Midbrain (tissue), 1 donor: Measurements from ENCODE around the gene PAK4.
"Not testable (repeated sequence)": the region's sequence is repeated elsewhere in the genome, so short reads cannot be mapped to it uniquely, and the experiment has no call there.

Experiments used
- DNase-seq: peaks from one replicate; lab custom pipeline; 2025; lab: John Stamatoyannopoulos, UW

The PAK4 gene

DNA sequence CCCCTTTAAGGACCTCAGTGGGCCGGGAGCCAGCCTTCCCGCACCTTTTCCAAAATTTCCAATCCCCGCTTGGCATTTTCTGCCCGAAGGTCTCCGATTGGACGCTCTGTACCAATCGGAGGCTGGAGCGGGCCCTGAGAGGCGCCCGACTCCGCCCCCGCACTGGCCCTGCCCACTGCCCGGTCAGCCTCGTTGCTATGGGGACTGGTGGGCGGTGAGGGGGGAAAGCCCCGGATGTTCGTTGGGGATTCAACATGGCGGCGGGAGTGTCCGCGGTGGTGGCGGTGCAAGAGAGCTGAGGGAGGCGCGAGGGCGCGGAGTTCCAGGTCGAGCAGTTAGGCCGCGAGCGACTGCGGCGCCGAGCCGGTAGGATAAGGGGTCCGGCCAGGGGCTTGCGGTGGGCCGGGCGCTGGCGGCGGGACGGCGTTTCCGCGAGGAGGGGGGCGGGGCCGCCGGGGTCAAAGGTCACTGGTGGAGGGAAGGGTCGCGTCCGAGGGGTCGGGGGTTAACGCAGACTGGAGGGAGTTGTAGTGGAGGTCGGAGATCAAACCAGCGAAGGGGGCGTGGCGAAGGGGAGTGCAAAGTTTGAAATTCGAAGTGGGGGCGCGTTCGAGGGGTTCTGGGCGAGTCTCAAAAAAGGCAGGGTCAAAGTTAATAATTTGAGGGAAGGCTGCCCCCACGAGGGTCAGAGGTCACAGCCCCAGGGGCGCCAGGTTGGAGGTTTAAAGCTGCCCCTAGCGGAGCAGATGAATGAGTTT, at the start of gene PAK4:
Gene PAK4, plus strand, starts transcription at position 233 of the 758 bp plus-strand sequence. CDS start 43,768 bp downstream, outside the sequence.
- DNase-seq = peak; percentile 98

DNA sequence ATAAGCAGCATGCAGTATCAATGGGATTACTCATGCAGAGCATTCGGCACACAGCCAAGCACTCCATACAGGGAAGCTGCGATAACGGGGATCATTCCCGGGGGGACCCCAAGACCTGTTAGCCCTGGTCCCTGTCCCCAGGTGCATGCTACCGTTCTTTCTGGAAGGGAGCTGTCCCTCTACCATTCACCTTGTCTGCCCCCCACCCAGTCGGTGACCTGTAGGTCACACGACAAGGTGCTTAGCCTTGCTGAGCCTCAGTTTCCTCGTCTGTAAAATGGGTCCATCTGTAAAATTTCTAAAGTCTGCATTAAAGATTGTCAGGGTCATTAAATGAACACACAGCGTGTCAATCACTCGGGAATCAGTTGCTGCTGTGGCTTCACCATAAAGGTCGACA, 48.3 kb upstream of the PAK4 start:
- no peak for DNase-seq

DNA sequence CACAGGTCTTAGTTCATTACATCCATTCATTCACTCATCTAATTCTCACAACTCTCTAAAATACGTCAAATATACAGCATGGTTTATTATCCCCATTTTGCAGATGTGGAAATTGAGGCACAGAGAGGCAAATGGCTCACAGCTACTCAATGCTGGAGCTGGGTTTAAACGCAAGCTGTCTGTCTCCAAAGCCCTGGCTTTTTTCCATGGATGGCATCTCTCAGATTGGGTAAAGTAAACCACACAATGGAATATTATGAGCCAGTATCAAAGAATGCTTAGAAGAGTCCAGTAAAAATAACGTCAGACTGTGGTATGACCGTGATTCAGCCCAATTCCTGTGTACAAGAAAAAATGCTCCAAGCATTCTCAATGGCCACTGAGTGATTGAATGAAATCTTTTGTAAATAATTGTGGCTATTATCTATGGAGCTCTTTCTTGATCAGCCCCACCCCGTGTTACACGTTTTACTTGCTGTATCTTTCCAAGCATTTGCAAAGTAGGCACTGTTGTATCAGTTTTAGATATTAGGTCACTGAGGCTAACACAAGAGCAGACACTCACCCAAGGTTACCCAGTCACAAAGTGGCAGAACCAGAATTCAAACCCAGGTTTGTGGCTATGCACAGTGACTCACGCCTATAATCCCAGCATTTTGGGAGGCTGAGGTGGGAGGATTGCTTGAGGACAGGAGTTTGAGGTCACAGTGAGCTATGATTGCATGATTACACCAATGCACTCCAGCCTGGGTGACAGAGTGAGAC, 47.0 kb upstream of the PAK4 start:
- peak; percentile 87 for DNase-seq

DNA sequence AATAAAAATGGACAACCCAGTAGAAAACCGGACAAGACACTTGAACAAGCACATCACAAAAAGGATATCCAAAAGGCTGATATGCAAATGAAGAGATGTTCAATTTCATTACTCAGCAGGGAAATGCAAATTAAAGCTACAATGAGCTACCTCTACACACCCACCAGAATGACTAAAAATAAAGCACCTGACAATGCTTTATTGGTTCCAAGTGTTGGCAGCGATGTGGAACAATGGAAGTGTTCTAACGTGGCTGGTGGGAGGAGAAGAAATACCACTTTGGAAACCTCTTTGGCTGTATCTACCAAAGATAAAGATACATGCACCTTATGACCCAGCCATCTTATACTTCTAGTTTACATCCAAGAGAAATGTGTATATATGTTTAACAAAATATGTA, 45.2 kb upstream of the PAK4 start:
- DNase-seq = no peak

DNA sequence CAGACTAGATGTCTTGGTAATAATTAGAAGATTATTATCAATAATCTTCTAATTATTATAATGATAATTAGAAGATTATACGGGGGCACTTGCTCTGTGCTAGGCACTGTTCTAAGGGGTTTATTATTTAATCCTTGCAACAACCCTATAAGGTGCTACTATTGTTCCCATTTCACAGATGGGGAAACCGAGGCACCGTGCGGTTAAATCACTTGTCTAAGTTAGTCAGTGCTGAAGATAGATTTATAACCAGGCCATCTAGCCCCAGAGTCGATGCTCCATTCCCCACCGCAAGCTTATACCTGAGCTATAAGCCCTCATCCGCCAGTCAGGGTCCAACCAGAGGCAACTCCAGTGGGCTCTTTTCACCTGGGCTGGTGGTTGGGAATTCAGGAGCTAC, 43.4 kb upstream of the PAK4 start:
- DNase-seq = no peak

DNA sequence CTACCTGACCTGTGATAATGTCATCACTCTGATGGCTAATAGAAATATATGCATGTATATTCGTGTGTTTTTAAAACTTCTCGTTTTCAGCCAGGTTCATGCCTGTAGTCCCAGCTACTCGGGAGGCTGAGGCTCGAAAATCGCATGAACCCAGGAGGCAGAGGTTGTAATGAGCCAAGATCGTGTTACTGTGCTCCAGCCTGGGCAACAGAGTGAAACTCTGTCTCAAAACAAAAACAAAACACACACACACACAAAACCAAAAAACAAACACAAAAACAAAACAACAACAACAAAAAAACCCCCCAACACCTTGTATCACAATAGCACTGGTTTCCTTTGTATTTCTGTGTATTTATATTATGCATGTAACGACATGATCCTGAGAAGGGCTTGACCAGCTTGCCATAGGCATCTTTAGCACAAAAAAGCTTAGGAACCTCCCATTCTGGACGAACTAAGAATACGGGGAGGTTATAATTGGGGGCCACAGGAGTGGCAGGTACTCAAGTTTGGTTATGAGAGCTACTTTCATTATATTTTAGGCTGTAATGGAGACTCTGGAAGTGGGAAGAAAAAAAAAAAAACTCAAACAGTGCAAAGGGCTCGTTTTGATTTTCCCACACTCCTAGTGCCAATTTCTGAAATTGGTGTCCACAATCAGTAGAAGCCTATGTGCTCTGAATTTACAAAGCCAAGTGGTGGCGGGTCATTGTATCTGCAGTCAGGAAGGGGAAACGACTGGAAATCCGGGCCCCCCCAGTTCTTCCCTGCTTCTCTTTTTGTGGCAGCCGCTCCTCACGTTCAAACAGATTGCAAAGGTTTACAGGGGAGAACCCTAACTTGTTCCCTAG, 42.6 kb upstream of the PAK4 start:
- DNase-seq = peak; percentile 17

DNA sequence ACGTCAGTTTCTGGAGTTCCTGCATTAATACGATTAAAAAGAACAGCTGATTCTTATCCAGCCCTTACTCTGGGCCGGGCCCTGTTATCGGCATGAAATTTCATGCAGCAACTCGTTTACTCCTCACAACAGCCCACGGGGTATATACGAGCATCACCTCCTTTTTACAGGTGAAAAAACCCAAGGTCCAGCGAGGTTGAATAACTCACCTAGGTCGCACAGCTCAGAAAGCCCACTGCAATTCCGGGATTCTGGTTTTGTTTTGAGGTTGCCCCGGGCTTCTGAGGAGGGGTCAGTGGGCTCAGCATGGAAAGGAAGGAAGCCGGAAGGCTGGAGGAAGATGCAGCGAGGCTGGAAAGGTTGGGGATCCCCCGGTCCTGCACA, 42.0 kb upstream of the PAK4 start:
- DNase-seq = no peak

DNA sequence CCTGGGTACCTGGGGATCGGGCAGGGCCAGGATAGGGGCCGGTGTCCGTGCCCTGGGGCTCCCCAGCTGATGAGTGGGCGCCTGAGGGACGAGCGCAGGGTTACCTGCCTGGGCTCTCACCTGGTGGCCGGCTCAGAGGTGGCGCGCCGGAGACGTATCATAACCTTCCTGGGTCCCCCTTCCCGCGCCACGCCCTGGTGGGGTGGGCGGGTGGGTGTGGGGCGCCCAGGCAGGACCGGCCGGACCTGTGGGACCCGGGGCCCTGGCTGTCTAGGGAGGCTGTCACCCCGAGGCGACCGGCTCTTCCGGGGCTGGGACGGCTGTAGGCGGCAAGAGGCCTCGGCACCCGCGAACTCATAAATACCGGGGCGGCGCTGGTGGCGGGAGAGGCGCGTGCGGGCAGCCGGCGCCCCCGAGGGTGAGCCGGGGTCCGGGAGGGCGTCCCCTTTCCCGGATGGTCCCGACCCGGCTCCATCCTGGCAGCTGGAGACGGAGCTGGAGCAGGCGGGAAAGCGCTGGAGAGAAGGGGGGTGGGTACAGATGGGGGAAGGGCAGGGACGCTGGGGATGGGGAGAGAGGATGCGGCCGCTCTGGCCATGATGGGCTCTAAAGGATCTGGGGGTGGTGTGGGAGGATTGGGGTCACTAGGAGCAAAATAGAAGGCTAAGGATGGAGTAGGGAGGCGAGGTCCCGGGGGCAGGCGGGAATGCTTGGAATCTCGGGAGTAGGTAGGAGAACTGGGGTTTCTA, 41.4 kb upstream of the PAK4 start, which contains the start of gene ACP7:
Gene ACP7, plus strand, starts transcription at position 386 of the 749 bp plus-strand sequence. CDS start 902 bp downstream, outside the sequence.
- no peak for DNase-seq

DNA sequence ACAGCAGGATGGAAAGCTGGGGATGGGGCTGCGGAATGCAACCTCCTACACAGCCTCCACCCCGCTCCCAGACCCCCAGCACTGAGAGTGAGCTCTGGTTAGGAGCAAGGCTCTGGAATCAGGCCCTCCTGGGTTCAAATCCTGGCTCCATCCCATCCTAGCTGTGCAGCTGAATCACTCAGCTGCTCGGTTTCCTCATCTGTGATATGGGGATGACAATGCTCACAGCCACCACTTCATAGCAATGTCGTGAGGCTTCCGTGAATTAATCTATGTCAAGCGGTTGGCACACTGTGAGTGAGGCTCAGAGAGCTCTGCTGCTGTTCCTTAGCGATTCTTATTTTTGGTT, 40.9 kb upstream of the PAK4 start:
- DNase-seq = no peak

DNA sequence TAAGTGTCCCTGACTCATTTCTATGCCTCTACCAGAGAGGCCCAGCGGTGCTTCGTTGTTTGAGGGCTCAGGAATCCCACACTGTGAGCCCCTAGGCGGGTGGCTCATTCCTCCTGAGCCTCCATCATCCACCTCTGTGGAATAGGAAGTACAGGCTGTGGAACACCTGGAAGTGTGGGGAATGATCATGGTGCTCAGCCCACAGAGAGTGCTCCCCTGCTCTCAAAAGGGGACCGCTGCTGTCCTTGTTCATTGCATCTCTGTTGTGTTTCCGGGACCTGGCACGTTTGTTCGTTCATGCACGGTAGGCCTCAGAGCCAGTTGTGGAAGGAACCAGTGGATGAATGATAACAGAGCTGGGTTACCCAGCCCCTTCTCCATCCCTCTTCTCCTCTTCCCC, 40.2 kb upstream of the PAK4 start:
- no peak for DNase-seq

DNA sequence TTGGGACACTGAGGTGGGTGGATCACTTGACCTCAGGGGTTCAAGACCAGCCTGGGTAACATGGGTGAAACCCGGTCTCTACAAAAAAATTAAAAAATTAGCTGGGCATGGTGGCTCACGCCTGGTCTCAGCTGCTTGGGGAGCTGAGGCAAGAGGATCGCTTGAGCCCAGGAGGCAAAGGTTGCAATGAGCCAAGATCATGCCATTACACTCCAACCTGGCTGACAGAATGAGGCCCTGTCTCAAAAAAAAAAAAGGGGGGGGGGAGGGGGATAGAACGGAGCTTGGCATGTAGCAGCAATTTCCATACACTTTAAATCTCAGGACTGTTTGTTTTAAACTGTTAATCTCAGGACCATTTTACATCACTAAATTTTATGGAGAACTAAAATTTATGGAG, 39.2 kb upstream of the PAK4 start:
- no peak for DNase-seq

DNA sequence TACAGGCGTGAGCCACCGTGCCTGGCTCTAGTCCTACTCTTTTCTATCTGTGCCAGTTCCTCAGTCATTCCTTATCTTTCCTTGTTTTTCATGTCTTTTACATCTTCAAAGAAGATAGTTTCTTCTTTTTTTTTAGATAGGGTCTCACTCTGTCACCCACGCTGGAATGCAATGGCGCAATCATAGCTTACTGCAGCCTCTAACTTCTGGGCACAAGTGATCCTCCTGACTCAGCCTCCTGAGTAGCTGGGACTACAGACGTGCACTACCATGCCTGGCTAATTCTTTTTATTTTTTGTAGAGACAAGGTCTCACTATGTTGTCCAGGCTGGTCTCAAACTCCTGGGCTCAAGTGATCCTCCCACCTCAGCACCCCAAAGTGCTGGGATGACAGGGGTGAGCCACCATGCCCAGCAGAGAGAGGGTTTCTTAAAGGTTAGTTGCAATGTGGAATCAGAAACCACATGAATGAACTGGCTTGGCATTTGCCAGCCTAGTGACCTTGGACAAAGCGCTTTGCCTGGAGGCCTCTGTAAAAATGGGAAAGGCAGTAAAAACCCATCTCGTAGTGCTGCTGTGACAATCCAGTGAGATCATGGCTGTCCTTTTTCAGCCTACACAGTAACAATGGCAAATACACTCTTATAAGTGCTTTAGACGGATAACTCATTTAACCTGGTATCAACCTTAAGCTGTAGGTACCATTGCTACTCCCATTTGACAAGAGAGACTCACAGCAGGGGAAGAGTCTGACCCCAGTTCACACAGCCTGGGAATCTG, 37.5 kb upstream of the PAK4 start:
- DNase-seq = no peak

DNA sequence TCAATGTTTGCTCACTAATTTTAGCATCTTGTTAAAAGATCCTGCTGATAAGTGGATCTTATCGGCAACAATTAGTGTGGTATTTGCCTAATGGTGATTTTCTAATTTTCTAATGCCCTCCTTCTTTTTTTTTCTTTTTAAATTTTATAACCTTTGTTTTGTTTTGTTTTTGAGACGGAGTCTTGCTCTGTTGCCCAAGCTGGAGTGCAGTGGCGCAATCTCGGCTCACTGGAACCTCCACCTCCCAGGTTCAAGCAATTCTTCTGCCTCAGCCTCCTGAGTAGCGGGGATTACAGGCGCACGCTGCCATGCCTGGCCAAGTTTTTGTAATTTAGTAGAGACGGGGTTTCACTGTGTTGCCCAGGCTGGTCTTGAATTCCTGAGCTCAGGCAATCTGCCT, 35.6 kb upstream of the PAK4 start:
- not testable (repeated sequence) for DNase-seq

DNA sequence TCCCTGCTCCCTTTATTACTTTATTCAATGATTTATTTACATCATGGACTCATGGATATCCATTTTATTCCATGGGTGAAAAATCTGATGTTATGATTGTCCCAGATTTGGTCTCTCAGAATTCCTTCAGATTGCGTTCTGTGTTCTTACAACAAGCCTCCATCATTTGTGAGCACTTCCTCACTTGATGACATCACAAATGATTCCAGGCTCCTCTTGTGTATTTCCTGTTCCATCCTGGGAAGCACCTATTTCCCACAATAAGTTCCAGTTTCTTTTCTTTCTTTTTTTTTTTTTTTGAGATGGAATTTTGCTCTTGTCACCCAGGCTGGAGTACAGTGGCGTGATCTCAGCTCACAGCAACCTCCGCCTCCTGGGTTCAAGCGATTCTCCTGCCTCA, 34.7 kb upstream of the PAK4 start:
- no peak for DNase-seq

DNA sequence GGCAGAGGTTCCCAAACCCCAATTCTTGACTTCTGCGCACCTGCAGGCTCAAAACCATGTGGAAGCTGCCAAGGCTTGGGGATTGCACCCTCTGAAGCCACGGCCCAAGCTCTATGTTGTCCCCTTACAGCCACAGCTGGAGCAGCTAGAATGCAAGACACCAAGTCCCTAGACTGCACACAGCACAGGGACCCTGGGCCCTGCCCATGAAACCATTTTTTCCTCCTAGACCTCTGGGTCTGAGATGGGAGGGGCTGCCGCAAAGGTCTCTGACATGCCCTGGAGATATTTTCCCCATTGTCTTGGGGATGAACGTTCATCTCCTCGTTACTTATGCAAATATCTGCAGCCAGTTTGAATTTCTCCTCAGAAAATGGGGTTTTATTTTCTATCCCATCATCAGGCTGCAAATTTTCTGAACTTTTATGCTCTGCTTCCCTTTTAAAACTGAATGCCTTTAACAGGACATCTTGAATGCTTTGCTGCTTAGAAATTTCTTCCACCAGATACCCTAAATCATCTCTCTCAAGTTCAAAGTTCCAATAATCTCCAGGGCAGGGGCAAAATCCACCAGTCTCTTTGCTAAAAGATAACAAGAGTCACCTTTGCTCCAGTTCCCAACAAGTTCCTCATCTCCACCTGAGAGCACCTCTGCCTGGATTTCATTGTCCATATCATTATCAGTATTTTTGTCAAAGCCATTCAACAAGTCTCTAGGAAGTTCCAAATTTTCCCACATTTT, 29.6 kb upstream of the PAK4 start:
- not testable (repeated sequence) for DNase-seq

DNA sequence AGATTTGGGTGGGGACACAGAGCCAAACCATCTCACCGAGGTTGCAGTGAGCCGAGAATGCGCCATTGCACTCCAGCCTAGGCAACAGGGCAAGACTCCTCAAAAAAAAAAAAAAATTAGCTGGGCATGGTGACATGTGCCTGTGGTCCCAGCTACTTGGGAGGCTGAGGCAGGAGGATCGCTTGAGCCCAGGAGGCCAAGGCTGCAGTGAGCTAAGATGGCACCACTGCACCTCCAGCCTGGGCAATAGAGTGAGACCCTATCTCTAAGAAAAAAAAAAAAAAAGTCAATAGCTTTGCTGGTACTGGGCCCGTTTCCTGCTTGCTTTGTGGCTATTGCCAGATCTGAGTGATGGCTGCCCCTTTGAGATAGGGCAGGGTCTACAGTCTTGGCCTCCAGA, 28.3 kb upstream of the PAK4 start:
- DNase-seq = no peak

DNA sequence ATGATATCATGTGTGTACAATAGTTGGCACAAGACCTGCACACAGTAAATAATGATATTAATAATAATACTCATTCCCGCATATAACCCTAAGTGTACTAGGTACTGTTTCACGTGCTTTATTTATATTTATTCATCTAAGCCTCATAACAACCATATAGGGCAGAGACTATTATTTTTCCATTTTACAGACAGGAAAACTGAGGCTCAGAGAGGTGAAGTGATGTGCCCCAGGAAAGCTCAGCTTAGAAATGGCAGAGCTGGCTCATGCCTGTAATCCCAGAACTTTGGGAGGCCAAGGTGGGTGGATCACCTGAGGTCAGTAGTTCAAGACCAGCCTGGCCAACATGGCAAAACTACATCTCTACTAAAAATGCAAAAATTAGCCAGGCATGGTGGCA, 27.9 kb upstream of the PAK4 start:
- no peak for DNase-seq

DNA sequence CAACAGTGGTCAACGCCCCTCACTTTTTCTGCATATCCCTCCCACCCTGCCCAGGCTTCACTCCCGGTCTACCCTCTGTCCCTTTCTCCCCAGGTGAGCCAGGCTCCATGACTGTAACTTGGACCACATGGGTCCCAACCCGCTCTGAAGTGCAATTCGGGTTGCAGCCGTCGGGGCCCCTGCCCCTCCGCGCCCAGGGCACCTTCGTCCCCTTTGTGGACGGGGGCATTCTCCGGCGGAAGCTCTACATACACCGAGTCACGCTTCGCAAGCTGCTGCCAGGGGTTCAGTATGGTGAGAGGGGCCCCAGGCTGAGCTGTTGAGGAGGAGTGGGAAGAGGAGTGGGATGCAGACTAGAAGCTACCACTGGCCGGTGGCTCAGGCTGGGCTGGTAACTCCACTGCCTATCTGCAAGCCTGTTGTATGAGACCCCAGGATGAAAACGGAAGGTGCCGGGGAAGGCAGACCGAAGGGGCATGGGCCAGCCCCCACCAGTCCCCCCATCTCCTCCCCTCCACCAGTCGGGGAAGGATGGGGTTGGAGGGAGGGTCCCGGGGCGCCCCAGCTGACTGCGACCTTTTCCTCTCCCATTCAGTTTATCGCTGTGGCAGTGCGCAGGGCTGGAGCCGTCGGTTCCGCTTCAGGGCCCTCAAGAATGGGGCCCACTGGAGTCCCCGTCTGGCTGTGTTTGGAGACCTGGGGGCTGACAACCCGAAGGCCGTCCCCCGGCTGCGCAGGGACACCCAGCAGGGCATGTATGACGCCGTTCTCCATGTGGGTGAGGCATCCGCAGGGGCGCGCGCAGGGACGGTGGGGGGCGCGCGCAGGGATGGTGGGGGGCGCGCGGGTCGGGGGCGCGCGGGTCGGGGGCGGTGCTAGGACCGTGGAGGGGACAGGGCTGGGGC, 27.0 kb upstream of the PAK4 start:
- DNase-seq = no peak

DNA sequence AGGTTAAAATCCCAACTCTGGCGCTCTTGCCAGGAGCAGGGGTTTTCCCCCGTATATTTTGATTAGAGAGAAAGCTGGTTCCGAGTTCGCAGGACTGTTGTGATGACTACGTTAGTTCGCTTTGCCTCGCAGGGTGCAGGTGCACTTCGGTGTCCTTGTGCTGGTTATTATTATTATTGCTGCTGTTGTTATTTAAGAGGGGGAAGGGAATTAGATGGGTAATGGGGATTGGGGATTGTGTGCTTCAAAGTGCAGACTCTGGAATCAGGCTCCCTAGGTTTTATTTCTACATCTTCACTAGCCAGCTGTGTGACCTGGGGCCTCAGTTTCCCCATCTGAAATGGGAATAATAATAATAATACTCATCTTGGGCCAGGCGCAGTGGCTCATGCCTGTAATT, 26.2 kb upstream of the PAK4 start:
- no peak for DNase-seq
